Loucy (cell line): Measurements from ENCODE around the gene NBPF12.
"Not testable (repeated sequence)": the region's sequence is repeated elsewhere in the genome, so short reads cannot be mapped to it uniquely, and the experiment has no call there.

ENCODE experiments used
- EZH2phosphoT487 ChIP-seq: fragments of 200-600 bp; IDR thresholded peaks from 2 replicates; pipeline ENCODE4 v1.6.1; 2018; ENCODE audit warnings: antibody characterized with exemption, mild to moderate bottlenecking, moderate library complexity, borderline replicate concordance
- TF ChIP-seq, protein P1 (sequence below): fragments of 200-600 bp; sonication (generic); conservative IDR thresholded peaks from 2 replicates; pipeline ENCODE4 v1.5.1; 2014; ENCODE audit warnings: mild to moderate bottlenecking, antibody characterized with exemption, low read length

DNA sequence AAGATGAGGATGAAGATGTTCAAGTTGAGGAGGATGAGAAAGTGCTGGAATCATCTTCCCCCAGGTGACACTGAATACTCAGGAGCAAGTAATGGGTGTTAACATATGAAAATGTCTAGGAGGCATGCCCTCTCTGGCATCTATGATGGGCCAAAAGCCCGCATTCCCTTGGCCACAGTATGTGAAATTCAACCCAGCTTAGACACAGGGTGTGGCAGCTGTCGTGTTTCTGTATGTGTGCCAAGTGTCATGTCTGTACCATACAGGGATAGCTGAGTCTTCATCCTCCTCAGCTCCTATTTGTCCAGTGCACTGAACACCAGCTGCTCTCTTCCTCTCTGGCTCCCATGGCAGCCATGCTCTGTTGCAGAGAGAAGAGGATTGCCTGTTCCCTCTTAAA is 32.5 kb downstream of the NBPF12 start:
- TF ChIP-seq, protein P1, sequence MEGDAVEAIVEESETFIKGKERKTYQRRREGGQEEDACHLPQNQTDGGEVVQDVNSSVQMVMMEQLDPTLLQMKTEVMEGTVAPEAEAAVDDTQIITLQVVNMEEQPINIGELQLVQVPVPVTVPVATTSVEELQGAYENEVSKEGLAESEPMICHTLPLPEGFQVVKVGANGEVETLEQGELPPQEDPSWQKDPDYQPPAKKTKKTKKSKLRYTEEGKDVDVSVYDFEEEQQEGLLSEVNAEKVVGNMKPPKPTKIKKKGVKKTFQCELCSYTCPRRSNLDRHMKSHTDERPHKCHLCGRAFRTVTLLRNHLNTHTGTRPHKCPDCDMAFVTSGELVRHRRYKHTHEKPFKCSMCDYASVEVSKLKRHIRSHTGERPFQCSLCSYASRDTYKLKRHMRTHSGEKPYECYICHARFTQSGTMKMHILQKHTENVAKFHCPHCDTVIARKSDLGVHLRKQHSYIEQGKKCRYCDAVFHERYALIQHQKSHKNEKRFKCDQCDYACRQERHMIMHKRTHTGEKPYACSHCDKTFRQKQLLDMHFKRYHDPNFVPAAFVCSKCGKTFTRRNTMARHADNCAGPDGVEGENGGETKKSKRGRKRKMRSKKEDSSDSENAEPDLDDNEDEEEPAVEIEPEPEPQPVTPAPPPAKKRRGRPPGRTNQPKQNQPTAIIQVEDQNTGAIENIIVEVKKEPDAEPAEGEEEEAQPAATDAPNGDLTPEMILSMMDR = not testable (repeated sequence)
- not testable (repeated sequence) for TF ChIP-seq EZH2phosphoT487
